ENCODE measurements around the gene GAA. TPM values are rescaled to one million over a fixed set of nuclear protein-coding genes. Genes with fewer than 3 reads are reported as not detected.

GAA gene
- 7.5 and 24.3 TPM in 2 replicates for total RNA-seq

DNA sequence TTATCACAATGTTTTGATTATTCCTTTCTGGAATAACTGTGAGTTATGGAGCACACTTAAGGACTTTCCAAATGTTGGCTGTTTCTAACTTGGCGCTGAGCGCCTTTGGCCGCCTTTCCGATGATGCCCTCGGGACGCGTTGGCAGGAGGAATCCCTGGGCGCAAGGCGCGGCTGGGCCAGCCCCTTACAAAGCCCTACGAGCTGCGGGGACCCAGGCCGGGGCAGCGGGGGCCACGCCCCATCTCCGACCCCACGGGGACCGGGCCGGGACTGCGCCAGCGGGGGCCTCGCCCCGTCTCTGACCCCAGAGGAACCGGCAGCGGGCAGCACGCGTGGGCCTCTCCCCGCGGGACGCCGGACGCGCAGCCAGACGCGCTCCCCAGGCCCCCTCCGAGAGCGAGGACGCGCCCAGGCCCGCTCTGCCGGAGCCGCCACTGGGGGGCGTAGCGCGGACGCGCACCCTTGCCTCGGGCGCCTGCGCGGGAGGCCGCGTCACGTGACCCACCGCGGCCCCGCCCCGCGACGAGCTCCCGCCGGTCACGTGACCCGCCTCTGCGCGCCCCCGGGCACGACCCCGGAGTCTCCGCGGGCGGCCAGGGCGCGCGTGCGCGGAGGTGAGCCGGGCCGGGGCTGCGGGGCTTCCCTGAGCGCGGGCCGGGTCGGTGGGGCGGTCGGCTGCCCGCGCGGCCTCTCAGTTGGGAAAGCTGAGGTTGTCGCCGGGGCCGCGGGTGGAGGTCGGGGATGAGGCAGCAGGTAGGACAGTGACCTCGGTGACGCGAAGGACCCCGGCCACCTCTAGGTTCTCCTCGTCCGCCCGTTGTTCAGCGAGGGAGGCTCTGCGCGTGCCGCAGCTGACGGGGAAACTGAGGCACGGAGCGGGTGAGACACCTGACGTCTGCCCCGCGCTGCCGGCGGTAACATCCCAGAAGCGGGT lies at the start of gene GAA:
Gene GAA, plus strand, starts transcription at position 571 of the 935 bp plus-strand sequence. CDS start 3,006 bp downstream, outside the sequence.

DNA sequence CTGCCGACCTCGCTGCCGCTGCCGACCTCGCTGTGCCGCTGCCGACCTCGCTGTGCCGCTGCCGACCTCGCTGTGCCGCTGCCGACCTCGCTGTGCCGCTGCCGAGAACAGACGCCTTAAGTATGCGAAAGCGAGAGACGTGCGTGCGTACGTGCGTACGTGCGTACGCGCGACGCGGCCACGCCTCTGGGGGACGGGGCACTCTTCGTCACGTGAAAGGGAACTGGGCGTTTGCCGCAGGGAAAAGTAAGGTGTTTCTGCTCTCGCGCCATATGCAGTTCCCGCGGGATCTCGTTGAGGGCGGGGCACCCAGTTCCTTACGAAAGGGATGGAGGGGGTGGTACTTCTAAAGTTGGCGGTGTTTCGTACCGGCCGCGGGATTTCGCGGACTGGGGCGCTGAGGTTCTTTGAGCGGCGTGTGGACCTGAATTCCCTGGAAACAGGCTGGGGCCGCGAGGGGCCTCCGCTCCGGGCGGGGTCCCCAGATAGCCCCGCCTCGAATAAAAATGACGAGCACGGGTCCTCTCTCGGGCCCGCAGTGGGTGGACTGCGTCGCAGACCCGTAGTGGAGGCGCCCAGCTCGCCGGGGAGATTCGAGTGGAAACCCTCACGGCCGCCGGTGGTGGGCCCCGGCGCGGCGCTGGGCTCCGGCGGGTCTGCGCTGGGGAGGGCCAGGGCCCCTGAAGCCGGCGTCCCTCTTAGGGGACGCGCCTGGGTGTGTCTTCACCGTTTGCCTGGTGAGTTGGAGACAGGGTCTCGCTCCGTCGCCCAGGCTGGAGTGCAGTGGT lies 45.8 kb downstream of the GAA start, which contains the start of gene EIF4A3:
Gene EIF4A3, minus strand, starts transcription at position 94 of the 788 bp plus-strand sequence. CDS start 167 bp downstream, outside the sequence.

Other genes with a start within 250 kb of the GAA start
- 35.8 and 51.5 TPM in 2 replicates for gene TBC1D16, start 65.7 kb upstream of the GAA start, total RNA-seq
- 2.0 and 2.3 TPM in 2 replicates for gene CCDC40, start 64.9 kb upstream of the GAA start, total RNA-seq
- gene EIF4A3, start 45.5 kb downstream of the GAA start, total RNA-seq: 99.9 and 104 TPM in 2 replicates
- gene CARD14, start 68.4 kb downstream of the GAA start, total RNA-seq: 0.22 and 0.52 TPM in 2 replicates
- 6.4 and 10.7 TPM in 2 replicates for gene SGSH, start 118.8 kb downstream of the GAA start, total RNA-seq
- 7.8 and 9.6 TPM in 2 replicates for gene SLC26A11, start 118.8 kb downstream of the GAA start, total RNA-seq
- gene RNF213, start 159.3 kb downstream of the GAA start, total RNA-seq: 66.8 and 79.5 TPM in 2 replicates